ENCODE measurements around the gene SLC2A4.

SLC2A4 gene

GRCh38 chr17:7306911-7307685 is 25.6 kb downstream of the SLC2A4 start, which contains the start of gene EIF5A:
TSS of gene EIF5A (plus strand) at chr17:7307628. CDS start at chr17:7309636, 2,008 bp downstream.
- DNase-seq (ENCODE audit: low read depth), result peak; percentile 100

- DNase-seq (ENCODE audit: low read depth), result peak; percentile 55
These were observed 26.4 kb downstream of the SLC2A4 start for GRCh38 chr17:7307686-7308624.

- peak; percentile 85 for DNase-seq (ENCODE audit: low read depth)
These were observed 27.3 kb downstream of the SLC2A4 start for GRCh38 chr17:7308625-7309433.

- no peak for DNase-seq (ENCODE audit: low read depth)
These were observed 28.1 kb downstream of the SLC2A4 start for GRCh38 chr17:7309628-7310027.

GRCh38 chr17:7311110-7311705 is 29.7 kb downstream of the SLC2A4 start:
- DNase-seq (ENCODE audit: low read depth), result no peak

- no peak for DNase-seq (ENCODE audit: low read depth)
These were observed 31.0 kb downstream of the SLC2A4 start for GRCh38 chr17:7312432-7313087.

GRCh38 chr17:7313088-7313889 is 31.8 kb downstream of the SLC2A4 start:
- DNase-seq (ENCODE audit: low read depth), result no peak

GRCh38 chr17:7313890-7314718 is 32.6 kb downstream of the SLC2A4 start:
- no peak for DNase-seq (ENCODE audit: low read depth)

GRCh38 chr17:7314719-7315569 is 33.4 kb downstream of the SLC2A4 start, which contains the start of gene GPS2:
TSS of gene GPS2 (minus strand) at chr17:7315360. CDS start at chr17:7315052, 308 bp downstream.
- peak; percentile 90 for DNase-seq (ENCODE audit: low read depth)

GRCh38 chr17:7315570-7316235 is 34.2 kb downstream of the SLC2A4 start:
- no peak for DNase-seq (ENCODE audit: low read depth)

GRCh38 chr17:7317161-7317803 is 35.8 kb downstream of the SLC2A4 start:
- no peak for DNase-seq (ENCODE audit: low read depth)

- no peak for DNase-seq (ENCODE audit: low read depth)
These were observed 36.8 kb downstream of the SLC2A4 start for GRCh38 chr17:7318121-7318860.

- no peak for DNase-seq (ENCODE audit: low read depth)
These were observed 39.9 kb downstream of the SLC2A4 start for GRCh38 chr17:7321466-7321865.

GRCh38 chr17:7322520-7323194 is 41.1 kb downstream of the SLC2A4 start:
- no peak for DNase-seq (ENCODE audit: low read depth)

GRCh38 chr17:7323731-7324437 is 42.4 kb downstream of the SLC2A4 start:
- peak; percentile 55 for DNase-seq (ENCODE audit: low read depth)

Data from T follicular helper cell (primary cell).